A673 (cell line): ENCODE results near the gene DHPS. TPM values are rescaled to one million over a fixed set of nuclear protein-coding genes. Genes with fewer than 3 reads are reported as not detected.
A peak's percentile ranks its signal among the peaks of the same experiment; 100 is the strongest.
"Not testable (repeated sequence)": the region's sequence is repeated elsewhere in the genome, so short reads cannot be mapped to it uniquely, and the experiment has no call there.

Experiments used
- BruUV-seq: library from RNA; stranded (reverse); fragments of 400-500 nt; replicated peaks from 2 replicates; lab custom pipeline; 2021; lab: Mats Ljungman, UMichigan
- CTCF ChIA-PET: fragments of 300-600 bp; sonication (Branson Sonifier 250); formaldehyde crosslinking; loops from one replicate; lab custom pipeline; 2022; ENCODE audit warnings: antibody characterized with exemption; lab: Charles Lee
- POLR2A ChIA-PET: fragments of 300-600 bp; sonication (Branson Sonifier 250); formaldehyde crosslinking; loops from one replicate; lab custom pipeline; 2022; ENCODE audit warnings: antibody characterized with exemption; ENCODE audit not compliant: low non-redundant PET; lab: Charles Lee
- DNase-seq: peaks from one replicate; pipeline ENCODE4 v3.0.0-alpha.2; 2015; ENCODE audit warnings: low spot score
- H3K27ac ChIP-seq: fragments of 200-600 bp; sonication (generic); 2 replicates; pipeline ENCODE4 v1.5.1; 2016; ENCODE audit warnings: mixed run types, low read depth, mild to moderate bottlenecking, mixed read lengths, antibody characterized with exemption, low read length; ENCODE audit not compliant: poor library complexity, severe bottlenecking
- H3K27me3 ChIP-seq: fragments of 200-600 bp; sonication (generic); replicated peaks from 2 replicates; pipeline ENCODE4 v1.6.1; 2017; ENCODE audit warnings: mixed run types, low read depth, mild to moderate bottlenecking, mixed read lengths, antibody characterized with exemption, low read length; ENCODE audit not compliant: insufficient read depth, poor library complexity
- H3K36me3 ChIP-seq: fragments of 200-600 bp; sonication (generic); 2 replicates; pipeline ENCODE4 v1.6.1; 2016; ENCODE audit warnings: mixed run types, mild to moderate bottlenecking, mixed read lengths, antibody characterized with exemption, low read length; ENCODE audit not compliant: insufficient read depth, poor library complexity, severe bottlenecking
- H3K4me1 ChIP-seq: fragments of 200-600 bp; sonication (generic); 2 replicates; pipeline ENCODE4 v1.6.1; 2017; ENCODE audit warnings: mixed run types, mild to moderate bottlenecking, mixed read lengths, antibody characterized with exemption, low read length; ENCODE audit not compliant: insufficient read depth, poor library complexity, severe bottlenecking
- H3K4me3 ChIP-seq: fragments of 200-600 bp; sonication (generic); 2 replicates; pipeline ENCODE4 v1.5.1; 2016; ENCODE audit warnings: low read depth, mixed run types, mild to moderate bottlenecking, mixed read lengths, low read length; ENCODE audit not compliant: poor library complexity, severe bottlenecking
- H3K9me3 ChIP-seq: fragments of 200-600 bp; sonication (generic); 2 replicates; pipeline ENCODE4 v1.6.1; 2016; ENCODE audit warnings: mixed run types, low read depth, mild to moderate bottlenecking, mixed read lengths, antibody characterized with exemption, low read length; ENCODE audit not compliant: poor library complexity, severe bottlenecking
- CTCF ChIP-seq: fragments of 300-800, 200-600 bp; sonication (generic); conservative IDR thresholded peaks from 2 replicates; pipeline ENCODE4 v1.5.1; 2017; ENCODE audit warnings: low read depth, mild to moderate bottlenecking, antibody characterized with exemption, low read length, moderate library complexity, mixed read lengths
- EZH2 ChIP-seq: fragments of 200-600 bp; sonication (generic); IDR thresholded peaks from 2 replicates; pipeline ENCODE4 v1.6.1; 2017; ENCODE audit warnings: borderline replicate concordance, low read depth, mild to moderate bottlenecking, mixed read lengths, antibody characterized with exemption, low read length; ENCODE audit not compliant: poor library complexity, severe bottlenecking
- intact Hi-C: fragments of 100-400 bp; cut with micrococcal nuclease; formaldehyde crosslinking; loops from one replicate; pipeline ENCODE4 v1.10.0; 2022; ENCODE audit not compliant: unreplicated experiment
- total RNA-seq: library from RNA; stranded (reverse); gene quantifications from 2 replicates; pipeline ENCODE4 v1.2.3, GENCODE V29; 2021

Gene DHPS
- total RNA-seq, 1 experiment from 2014 or later: 117 TPM

- CTCF ChIA-PET: interaction anchor here (0.6 kb wide), 1 partner anchor 249 kb away, joined by 6 read pairs; no protein-coding TSS in a partner anchor
- H3K27me3 ChIP-seq: no peaks in the 10 kb centered on the region
- no TSS peak for BruUV-seq
- POLR2A ChIA-PET: no interaction called here
- no peak for DNase-seq
- TF ChIP-seq CTCF: no peak
- no peak for TF ChIP-seq EZH2
- peaks cover 5% of the 10 kb centered on the region for H3K4me1 ChIP-seq
- H3K36me3 ChIP-seq: peaks cover 76% of the 10 kb centered on the region
- H3K9me3 ChIP-seq: no peaks in the 10 kb centered on the region
- intact Hi-C loops: no loop called here
- H3K4me3 ChIP-seq: no peak overlapping the region
- no peak overlapping the region for H3K27ac ChIP-seq
Observed at GRCh38 chr19:12715929-12716328, 34.2 kb upstream of the DHPS start.

- DNase-seq: no peak
- H3K27ac ChIP-seq: no peak overlapping the region
- ChIA-PET CTCF (no interaction called here), POLR2A (no interaction called here)
- no peak for TF ChIP-seq CTCF
- TF ChIP-seq EZH2: no peak
- no peak overlapping the region for H3K4me3 ChIP-seq
- BruUV-seq: no TSS peak
- no peaks in the 10 kb centered on the region for H3K9me3 ChIP-seq
- intact Hi-C loops: no loop called here
- no peaks in the 10 kb centered on the region for H3K27me3 ChIP-seq
- H3K4me1 ChIP-seq: peaks cover under 1% of the 10 kb centered on the region
- peaks cover 85% of the 10 kb centered on the region for H3K36me3 ChIP-seq
Observed at GRCh38 chr19:12715102-12715501, 33.4 kb upstream of the DHPS start.

GRCh38 chr19:12713304-12713703, 31.6 kb upstream of the DHPS start:
- H3K9me3 ChIP-seq, H3K4me3 ChIP-seq, H3K27me3 ChIP-seq, H3K4me1 ChIP-seq, POLR2A ChIA-PET, DNase-seq, intact Hi-C loops, CTCF ChIA-PET, BruUV-seq, H3K27ac ChIP-seq: not testable (repeated sequence)
- peaks cover 85% of the 10 kb centered on the region for H3K36me3 ChIP-seq

DNA sequence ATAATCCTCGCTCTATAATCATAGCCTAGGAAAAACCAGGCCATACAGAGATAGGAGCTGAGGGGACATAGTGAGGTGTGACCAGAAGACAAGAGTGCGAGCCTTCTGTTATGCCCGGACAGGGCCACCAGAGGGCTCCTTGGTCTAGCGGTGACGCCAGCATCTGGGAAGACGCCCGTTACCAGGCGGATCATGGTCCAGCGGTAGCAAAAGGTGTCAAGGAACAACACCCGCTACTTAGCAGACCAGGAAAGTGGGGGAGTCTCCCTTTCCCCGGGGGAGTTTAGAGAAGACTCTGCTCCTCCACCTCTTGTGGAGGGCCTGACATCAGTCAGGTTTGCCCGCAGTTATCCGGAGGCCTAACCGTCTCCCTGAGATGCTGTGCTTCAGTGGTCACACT, 30.4 kb upstream of the DHPS start:
- H3K4me3 ChIP-seq, DNase-seq, intact Hi-C loops, CTCF ChIA-PET, H3K27ac ChIP-seq, H3K9me3 ChIP-seq, H3K4me1 ChIP-seq, BruUV-seq, H3K27me3 ChIP-seq, POLR2A ChIA-PET: not testable (repeated sequence)
- TF ChIP-seq CTCF: 0 out of 2 replicates have a peak, but pooled peaks have one; percentile 25
- H3K36me3 ChIP-seq: peaks cover 88% of the 10 kb centered on the region
